Ramos (cell line): ENCODE results near the gene TIMP4.

ENCODE experiments used
- in situ Hi-C: fragments of 300-500 bp; cut with MboI; formaldehyde crosslinking; loops from one replicate; pipeline ENCODE4 v1.14.3; 2022; ENCODE audit warnings: low sequenced_read_pairs; ENCODE audit not compliant: unreplicated experiment

Gene TIMP4

GRCh38 chr3:12154151-12154550 is 4.6 kb downstream of the TIMP4 start:
- in situ Hi-C loops: no loop called here

DNA sequence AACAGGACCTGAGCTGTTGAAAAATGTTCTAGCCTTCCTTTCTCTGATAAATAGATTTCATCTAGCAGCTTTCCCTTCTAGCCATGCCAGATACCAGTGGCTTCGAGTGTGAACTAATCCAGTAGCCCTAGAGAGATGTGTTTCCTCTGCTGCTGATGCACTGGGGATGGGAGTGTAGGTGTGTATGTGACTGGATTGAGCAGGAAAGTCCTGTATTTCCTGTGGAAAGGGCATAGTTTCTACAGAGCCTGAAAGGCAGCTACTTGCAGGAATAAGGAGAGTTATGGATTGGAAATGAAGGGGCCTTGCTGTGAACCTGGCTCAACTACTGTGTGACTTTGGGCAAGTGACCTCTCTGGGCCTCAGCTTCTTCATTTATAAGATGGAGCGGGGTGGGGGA is 8.6 kb downstream of the TIMP4 start:
- in situ Hi-C loops: no loop called here

DNA sequence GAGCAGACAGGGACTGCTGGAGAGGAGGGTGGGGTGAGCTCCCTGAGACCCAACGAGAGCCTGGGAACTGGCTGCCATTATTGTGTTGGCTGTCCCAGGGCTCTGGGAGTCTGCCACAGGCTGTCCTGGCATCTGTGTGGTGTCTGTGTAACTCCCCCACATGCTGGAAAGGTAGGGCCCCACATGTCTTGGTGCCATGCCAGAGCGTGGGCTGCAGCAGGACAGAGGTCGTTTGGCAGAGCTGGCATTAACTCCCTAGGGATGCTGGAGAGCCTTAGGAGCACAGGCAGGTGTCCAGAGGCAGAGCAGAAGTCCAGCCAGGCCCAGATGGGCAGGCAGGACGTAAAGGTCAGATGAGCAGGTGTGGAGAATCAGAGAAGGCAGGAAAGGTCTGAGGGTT is 9.7 kb downstream of the TIMP4 start:
- in situ Hi-C loops: loop anchor here (25.0 kb wide), 1 partner anchor 738 kb away; no protein-coding TSS in a partner anchor

GRCh38 chr3:12148183-12148940 is 10.3 kb downstream of the TIMP4 start:
- in situ Hi-C loops: loop anchor here (25.0 kb wide), 1 partner anchor 739 kb away; no protein-coding TSS in a partner anchor

GRCh38 chr3:12147049-12147780 is 11.5 kb downstream of the TIMP4 start:
- in situ Hi-C loops: loop anchor here (25.0 kb wide), 1 partner anchor 740 kb away; no protein-coding TSS in a partner anchor

DNA sequence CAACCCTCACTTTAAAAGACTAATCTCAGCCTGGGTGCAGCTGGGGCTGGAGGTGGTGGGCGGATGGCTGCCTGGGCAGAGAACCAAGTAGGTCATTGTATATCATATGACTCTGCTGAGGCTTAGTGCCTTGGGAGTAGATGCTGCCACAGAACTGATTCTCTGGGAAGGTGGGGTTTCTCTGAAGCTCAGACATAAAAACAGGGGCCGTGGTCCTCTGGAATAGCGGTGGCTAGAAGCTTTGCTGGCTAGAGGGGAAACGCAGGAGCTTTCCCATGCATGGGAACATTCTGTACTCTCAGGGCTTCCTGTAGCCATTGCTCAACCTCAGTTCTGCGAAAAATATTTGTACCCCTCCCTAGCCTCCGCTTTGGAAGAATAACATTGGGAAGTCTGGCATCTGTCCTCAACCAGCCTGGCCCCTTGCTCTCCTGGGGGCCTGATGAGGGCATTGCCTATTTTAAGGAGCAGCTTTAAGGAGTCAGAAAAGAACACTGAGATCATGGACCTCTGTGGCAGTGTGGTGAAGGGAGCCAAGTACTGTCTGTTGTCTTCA is 14.7 kb downstream of the TIMP4 start:
- in situ Hi-C loops: loop anchor here (5.0 to 25.0 kb wide), 2 partner anchors 333 to 743 kb away; no protein-coding TSS in a partner anchor

DNA sequence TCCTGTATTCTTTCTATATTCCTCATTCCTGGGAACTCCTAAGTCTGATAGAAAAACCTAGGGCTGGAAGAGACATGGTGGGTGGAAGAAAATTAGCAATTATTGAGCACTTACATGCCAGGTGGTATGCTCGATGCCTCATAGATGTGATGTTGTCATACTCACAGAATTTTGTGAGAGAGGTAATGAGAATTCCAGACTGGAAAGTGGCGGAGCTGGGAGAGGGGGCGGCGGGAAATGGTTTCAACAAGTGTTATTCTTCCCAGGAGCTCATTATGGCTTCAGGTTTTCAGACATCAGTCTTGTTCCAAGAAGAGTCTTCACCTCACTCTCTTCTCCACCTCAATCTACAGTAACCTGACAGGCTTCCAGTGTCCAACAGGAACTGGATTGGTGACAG is 16.2 kb downstream of the TIMP4 start:
- in situ Hi-C loops: loop anchor here (5.0 to 25.0 kb wide), 2 partner anchors 335 to 745 kb away; no protein-coding TSS in a partner anchor

DNA sequence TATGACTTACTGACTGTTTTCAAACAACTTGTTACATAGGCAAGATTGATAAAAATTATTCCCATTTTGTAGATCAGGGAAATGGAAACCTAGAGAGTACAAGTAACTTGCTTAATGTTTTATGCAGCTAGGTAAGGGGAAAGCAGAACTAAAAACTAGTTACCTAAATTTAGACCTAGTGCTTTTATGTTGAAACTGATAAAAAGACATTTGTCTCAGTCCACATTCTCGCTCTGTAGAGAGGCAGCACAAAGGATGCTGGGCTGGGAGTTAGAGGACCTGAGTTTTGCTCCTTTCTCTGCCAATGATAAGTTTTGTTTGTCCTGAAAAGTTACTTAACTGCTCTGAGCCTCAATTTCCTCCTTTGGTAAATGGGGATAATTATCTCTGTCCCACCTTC is 17.4 kb downstream of the TIMP4 start:
- in situ Hi-C loops: loop anchor here (5.0 to 25.0 kb wide), 2 partner anchors 336 to 746 kb away; no protein-coding TSS in a partner anchor

GRCh38 chr3:12139111-12139511 is 19.6 kb downstream of the TIMP4 start:
- in situ Hi-C loops: loop anchor here (25.0 kb wide), 1 partner anchor 748 kb away; no protein-coding TSS in a partner anchor

GRCh38 chr3:12138044-12138443 is 20.7 kb downstream of the TIMP4 start:
- in situ Hi-C loops: loop anchor here (25.0 kb wide), 1 partner anchor 749 kb away; no protein-coding TSS in a partner anchor

DNA sequence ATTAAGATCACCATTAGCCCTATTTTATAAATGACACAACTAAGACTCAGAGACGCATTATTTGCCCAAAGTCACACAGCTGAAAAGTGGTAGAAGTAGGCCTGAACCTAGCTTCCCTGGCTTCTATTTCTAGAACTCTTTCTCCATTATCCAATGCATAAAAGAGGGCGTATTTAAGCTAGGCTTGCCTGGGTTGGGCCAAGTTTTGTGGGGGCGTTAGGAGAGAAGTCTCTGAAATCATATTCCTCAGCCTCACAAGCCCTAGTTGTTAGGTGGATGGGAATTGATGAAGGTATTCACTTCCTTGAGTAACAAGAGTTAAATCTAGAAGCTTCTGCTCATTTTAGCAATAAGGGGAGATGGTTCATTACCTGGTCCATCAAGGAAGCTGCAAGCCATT is 22.3 kb downstream of the TIMP4 start:
- in situ Hi-C loops: loop anchor here (25.0 kb wide), 1 partner anchor 751 kb away; no protein-coding TSS in a partner anchor

GRCh38 chr3:12135029-12135657 is 23.6 kb downstream of the TIMP4 start:
- in situ Hi-C loops: loop anchor here (25.0 kb wide), 1 partner anchor 752 kb away; no protein-coding TSS in a partner anchor

DNA sequence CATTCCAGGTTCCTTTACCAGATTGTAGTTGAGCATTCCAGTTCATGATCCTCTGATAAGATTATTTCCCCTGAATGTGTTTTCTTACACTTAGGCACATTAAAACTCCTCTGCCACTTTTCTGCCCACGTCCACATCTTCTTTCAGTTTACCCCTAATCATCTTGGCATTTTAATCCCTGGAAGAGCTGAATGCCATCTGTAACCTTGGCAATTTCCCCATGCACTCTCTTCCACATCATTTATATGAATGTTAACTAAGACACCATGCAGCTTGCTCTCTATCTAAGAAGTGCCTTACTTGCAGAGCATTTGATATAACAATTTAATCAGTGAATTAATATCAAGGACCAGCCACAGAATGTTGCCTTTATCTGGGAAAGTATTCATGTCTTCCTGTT is 25.8 kb downstream of the TIMP4 start:
- in situ Hi-C loops: loop anchor here (25.0 kb wide), 1 partner anchor 754 kb away; no protein-coding TSS in a partner anchor

GRCh38 chr3:12131351-12132090 is 27.2 kb downstream of the TIMP4 start:
- in situ Hi-C loops: loop anchor here (25.0 kb wide), 1 partner anchor 756 kb away; no protein-coding TSS in a partner anchor

- in situ Hi-C loops: loop anchor here (25.0 kb wide), 1 partner anchor 760 kb away; no protein-coding TSS in a partner anchor
These were observed 31.3 kb downstream of the TIMP4 start for GRCh38 chr3:12127391-12127790.

GRCh38 chr3:12125772-12126171 is 32.9 kb downstream of the TIMP4 start:
- in situ Hi-C loops: loop anchor here (25.0 kb wide), 1 partner anchor 762 kb away; no protein-coding TSS in a partner anchor

- in situ Hi-C loops: no loop called here
These were observed 37.2 kb downstream of the TIMP4 start for GRCh38 chr3:12121466-12121865.

GRCh38 chr3:12120374-12121140 is 38.2 kb downstream of the TIMP4 start:
- in situ Hi-C loops: no loop called here
